Stomach (tissue), 9 donors: Measurements from ENCODE around the gene SOD3. TPM values are rescaled to one million over a fixed set of nuclear protein-coding genes. Genes with fewer than 3 reads are reported as not detected.

Source experiments
- DNase-seq, 2 donors: peaks; one replicate each; pipeline versions ENCODE4 v3.0.0 to v3.0.0-alpha.2; 2013 to 2019
- H3K27ac ChIP-seq, 5 donors: fragments of 200-600 bp in 4 of 5; sonication (generic) in 4 of 5; one replicate each; pipeline ENCODE4 v1.5.1; 2013 to 2019; ENCODE audit warnings: mild to moderate bottlenecking in 1 of 5, moderate library complexity in 1 of 5
- H3K27me3 ChIP-seq, 3 donors: fragments of 200-600 bp; sonication (generic); one replicate each; pipeline ENCODE4 v1.5.1; 2017 to 2019; ENCODE audit warnings: mixed run types in 1 of 3
- H3K36me3 ChIP-seq, 4 donors: fragments of 200-600 bp; sonication (generic); 1 replicate in 3 of 4; 2 replicates in 1 of 4; pipeline ENCODE4 v1.5.1; 2016 to 2019
- H3K4me1 ChIP-seq, 4 donors: fragments of 200-600 bp; sonication (generic); one replicate each; pipeline ENCODE4 v1.5.1; 2016 to 2019
- H3K4me3 ChIP-seq, 4 donors: fragments of 200-600 bp; sonication (generic) in 3 of 4; one replicate each; pipeline ENCODE4 v1.5.1; 2016 to 2019; ENCODE audit warnings: mild to moderate bottlenecking in 1 of 4
- H3K9me3 ChIP-seq, 4 donors: fragments of 200-600 bp; sonication (generic); one replicate each; pipeline ENCODE4 v1.5.1; 2016 to 2019
- CTCF ChIP-seq, 7 experiments: fragments of 450-650 bp in 4 of 7; fragments of 200-600 bp in 3 of 7; sonication (generic) in 3 of 7; IDR thresholded peaks; one replicate each; pipeline ENCODE4 v1.5.1; 2016 to 2019; ENCODE audit warnings: antibody characterized with exemption in 7 of 7, control low read depth in 2 of 7, mild to moderate bottlenecking in 1 of 7
- EP300 ChIP-seq: sonication (generic); formaldehyde crosslinking; IDR thresholded peaks from one replicate; pipeline ENCODE4 v1.6.1; 2017; ENCODE audit warnings: antibody characterized with exemption
- POLR2A ChIP-seq, 4 donors: fragments of 450-650 bp; IDR thresholded peaks; one replicate each; pipeline ENCODE4 v1.6.1; 2016; ENCODE audit warnings: antibody characterized with exemption in 4 of 4, control low read depth in 2 of 4, mild to moderate bottlenecking in 1 of 4, moderate library complexity in 1 of 4
- POLR2AphosphoS5 ChIP-seq, 3 donors: sonication (generic); formaldehyde crosslinking; IDR thresholded peaks; one replicate each; pipeline ENCODE4 v1.6.1; 2016; ENCODE audit warnings: antibody characterized with exemption in 3 of 3
- WGBS, 5 donors: extraction: QIAGEN DNeasy Blood & Tissue Kit in 3 of 5; methylation state at CpG; one replicate each; pipeline versions ENCODE4 v1.1.5 to v1.1.7; 2013 to 2018; 5-methylcytosine and 5-hydroxymethylcytosine counted together
- intact Hi-C: fragments of 100-400 bp; cut with DNase I; formaldehyde crosslinking; loops from one replicate; pipeline ENCODE4 v1.15.1; 2023; ENCODE audit warnings: low total_unique reads
- polyA plus RNA-seq, 3 donors: library from polyadenylated mRNA; stranded (reverse); fragments of 200-250 nt; gene quantifications; one replicate each; pipeline ENCODE4 v1.2.3, GENCODE V29; 2013
- total RNA-seq, 5 donors: library from RNA; depleted of rRNA; stranded (reverse); fragments of >200 nt; gene quantifications; one replicate each; pipeline versions ENCODE4 v1.1.0 to v1.2.3, GENCODE V29; 2014 to 2016
- donor health status: healthy with polysubstance abuse.
- donor health status: Bipolar disorder and iron deficiency.
- donor health status: healthy.

The SOD3 gene
- total and polyA plus RNA-seq, 8 donors, result 8.8 to 188 (median 39.5) TPM

- Histone ChIP-seq H3K4me3 (no peak overlapping the region), H3K27me3 (no peaks in the 10 kb centered on the region), H3K36me3 (no peaks in the 10 kb centered on the region), H3K27ac (peak overlapping the region in 1 of 5 donors; percentile 29), H3K4me1 (peaks cover 0 to 12% (median 0%) of the 10 kb centered on the region in 4 donors), H3K9me3 (no peaks in the 10 kb centered on the region)
- 69 to 93% (median 83%) methylated on average over 4 of the region's 4 CpGs for WGBS, 5 donors
- intact Hi-C loops, result no loop called here
- DNase-seq, result no peak
- TF ChIP-seq CTCF (IDR thresholded peaks at IDR 0.05) (no peak), EP300 (no peak), POLR2AphosphoS5 (IDR thresholded peaks at IDR 0.05) (no peak), POLR2A (IDR thresholded peaks at IDR 0.05) (no peak)
Observed at GRCh38 chr4:24770667-24771066, 24.7 kb upstream of the SOD3 start.

GRCh38 chr4:24771241-24771640 is 24.1 kb upstream of the SOD3 start:
- DNase-seq, result peak in 1 of 2 donors; percentile 41
- 52 to 80% (median 74%) methylated on average over 4 of the region's 4 CpGs for WGBS, 5 donors
- Histone ChIP-seq H3K4me1 (peaks cover 0 to 12% (median 0%) of the 10 kb centered on the region in 4 donors), H3K27ac (peak overlapping the region in 1 of 5 donors; percentile 29), H3K36me3 (no peaks in the 10 kb centered on the region), H3K9me3 (no peaks in the 10 kb centered on the region), H3K4me3 (no peak overlapping the region), H3K27me3 (no peaks in the 10 kb centered on the region)
- intact Hi-C loops, result no loop called here
- TF ChIP-seq POLR2AphosphoS5 (IDR thresholded peaks at IDR 0.05) (no peak), EP300 (no peak), POLR2A (IDR thresholded peaks at IDR 0.05) (no peak), CTCF (IDR thresholded peaks at IDR 0.05) (no peak)

- intact Hi-C loops, result no loop called here
Observed at GRCh38 chr4:24772061-24772705, 23.2 kb upstream of the SOD3 start.

GRCh38 chr4:24772952-24773351 is 22.4 kb upstream of the SOD3 start:
- no peak for DNase-seq
- peaks cover 0 to 15% (median 0%) of the 10 kb centered on the region in 4 donors for H3K4me1 ChIP-seq
- TF ChIP-seq EP300 (no peak), POLR2A (IDR thresholded peaks at IDR 0.05) (no peak), POLR2AphosphoS5 (IDR thresholded peaks at IDR 0.05) (no peak), CTCF (IDR thresholded peaks at IDR 0.05) (no peak)
- H3K27ac ChIP-seq, result no peak overlapping the region
- no peaks in the 10 kb centered on the region for H3K27me3 ChIP-seq
- no peaks in the 10 kb centered on the region for H3K9me3 ChIP-seq
- no peaks in the 10 kb centered on the region for H3K36me3 ChIP-seq
- WGBS, 5 donors, result 92 to 96% (median 93%) methylated on average over 6 of the region's 6 CpGs
- no peak overlapping the region for H3K4me3 ChIP-seq
- intact Hi-C loops, result no loop called here

More at GRCh38 chr4:24772061-24772705, 23.2 kb upstream of the SOD3 start:
- Histone ChIP-seq H3K9me3 (no peaks in the 10 kb centered on the region), H3K27ac (no peak overlapping the region), H3K4me3 (no peak overlapping the region), H3K27me3 (no peaks in the 10 kb centered on the region), H3K4me1 (peaks cover 0 to 12% (median 0%) of the 10 kb centered on the region in 4 donors), H3K36me3 (no peaks in the 10 kb centered on the region)
- 85 to 94% (median 87%) methylated on average over 5 of the region's 5 CpGs for WGBS, 5 donors
- TF ChIP-seq CTCF (IDR thresholded peaks at IDR 0.05) (no peak), POLR2AphosphoS5 (IDR thresholded peaks at IDR 0.05) (no peak), POLR2A (IDR thresholded peaks at IDR 0.05) (no peak), EP300 (no peak)
- no peak for DNase-seq
